Measurements from ENCODE around the gene PLEKHA1.

The PLEKHA1 gene

GRCh38 chr10:122468307-122468925, 93.9 kb downstream of the PLEKHA1 start:
- H3K4me2 ChIP-seq (ENCODE audit: low read length), result no peak overlapping the region
- no peaks in the 10 kb centered on the region for H3K36me3 ChIP-seq (ENCODE audit: insufficient read depth, low read length)
- H3K9me2 ChIP-seq (ENCODE audit: low read depth, low read length), result no peaks in the 10 kb centered on the region
- H3K9me3 ChIP-seq (ENCODE audit: low read length), result no peaks in the 10 kb centered on the region
- H3K4me1 ChIP-seq (ENCODE audit: insufficient read depth, low read length, severe bottlenecking), result no peaks in the 10 kb centered on the region
- H3K9ac ChIP-seq (ENCODE audit: low read length), result no peak overlapping the region
- H2AFZ ChIP-seq (ENCODE audit: low read length), result no peak overlapping the region
- no peaks in the 10 kb centered on the region for H3K27me3 ChIP-seq (ENCODE audit: insufficient read depth, low read length)
- H4K20me1 ChIP-seq (ENCODE audit: insufficient read depth, low read length), result no peaks in the 10 kb centered on the region
- H3K27ac ChIP-seq (ENCODE audit: low read depth, low read length, poor library complexity, severe bottlenecking), result no peak overlapping the region
- no peaks in the 10 kb centered on the region for H3F3A ChIP-seq (ENCODE audit: insufficient read depth, low read length)
- no peaks in the 10 kb centered on the region for H3K79me2 ChIP-seq (ENCODE audit: insufficient read depth, low read length)
- TF ChIP-seq EZH2 (IDR thresholded peaks at IDR 0.05; ENCODE audit: borderline replicate concordance, low read length) (no peak), CTCF (IDR thresholded peaks at IDR 0.05; ENCODE audit: low read length) (no peak)
- no peak overlapping the region for H3K4me3 ChIP-seq (ENCODE audit: low read depth, low read length, poor library complexity, severe bottlenecking)

- Histone ChIP-seq H4K20me1 (ENCODE audit: insufficient read depth, low read length) (no peaks in the 10 kb centered on the region), H2AFZ (ENCODE audit: low read length) (no peak overlapping the region), H3K9me2 (ENCODE audit: low read depth, low read length) (no peaks in the 10 kb centered on the region), H3K9me3 (ENCODE audit: low read length) (no peaks in the 10 kb centered on the region), H3K4me3 (ENCODE audit: low read depth, low read length, poor library complexity, severe bottlenecking) (no peak overlapping the region), H3K79me2 (ENCODE audit: insufficient read depth, low read length) (no peaks in the 10 kb centered on the region), H3F3A (ENCODE audit: insufficient read depth, low read length) (no peaks in the 10 kb centered on the region), H3K36me3 (ENCODE audit: insufficient read depth, low read length) (no peaks in the 10 kb centered on the region), H3K27me3 (ENCODE audit: insufficient read depth, low read length) (no peaks in the 10 kb centered on the region), H3K4me2 (ENCODE audit: low read length) (no peak overlapping the region), H3K27ac (ENCODE audit: low read depth, low read length, poor library complexity, severe bottlenecking) (no peak overlapping the region), H3K9ac (ENCODE audit: low read length) (no peak overlapping the region), H3K4me1 (ENCODE audit: insufficient read depth, low read length, severe bottlenecking) (no peaks in the 10 kb centered on the region)
- no peak for TF ChIP-seq CTCF (IDR thresholded peaks at IDR 0.05; ENCODE audit: low read length)
Measured at GRCh38 chr10:122468926-122469781, 94.6 kb downstream of the PLEKHA1 start.

- no peaks in the 10 kb centered on the region for H3K4me1 ChIP-seq (ENCODE audit: insufficient read depth, low read length, severe bottlenecking)
- no peak overlapping the region for H3K4me2 ChIP-seq (ENCODE audit: low read length)
- no peak overlapping the region for H2AFZ ChIP-seq (ENCODE audit: low read length)
- no peak overlapping the region for H3K27ac ChIP-seq (ENCODE audit: low read depth, low read length, poor library complexity, severe bottlenecking)
- H3K9ac ChIP-seq (ENCODE audit: low read length), result no peak overlapping the region
- H3K27me3 ChIP-seq (ENCODE audit: insufficient read depth, low read length), result no peaks in the 10 kb centered on the region
- H3K4me3 ChIP-seq (ENCODE audit: low read depth, low read length, poor library complexity, severe bottlenecking), result no peak overlapping the region
- no peaks in the 10 kb centered on the region for H3K9me3 ChIP-seq (ENCODE audit: low read length)
- no peaks in the 10 kb centered on the region for H3K36me3 ChIP-seq (ENCODE audit: insufficient read depth, low read length)
- H3F3A ChIP-seq (ENCODE audit: insufficient read depth, low read length), result no peaks in the 10 kb centered on the region
- no peaks in the 10 kb centered on the region for H3K9me2 ChIP-seq (ENCODE audit: low read depth, low read length)
- TF ChIP-seq CTCF (IDR thresholded peaks at IDR 0.05; ENCODE audit: low read length) (no peak), EZH2 (IDR thresholded peaks at IDR 0.05; ENCODE audit: borderline replicate concordance, low read length) (no peak)
- H3K79me2 ChIP-seq (ENCODE audit: insufficient read depth, low read length), result no peaks in the 10 kb centered on the region
- no peaks in the 10 kb centered on the region for H4K20me1 ChIP-seq (ENCODE audit: insufficient read depth, low read length)
Measured at GRCh38 chr10:122469848-122470247, 95.3 kb downstream of the PLEKHA1 start.

Data from OCI-LY1 (cell line).